M059J (cell line): ENCODE results near the gene LYPD6B. TPM values are rescaled to one million over a fixed set of nuclear protein-coding genes. Genes with fewer than 3 reads are reported as not detected.

Experiments
- DNase-seq: peaks from one replicate; pipeline ENCODE4 v3.0.0-alpha.2; 2012; ENCODE audit warnings: low read depth
- total RNA-seq: library from RNA; depleted of rRNA; stranded (reverse); fragments of >200 nt; shearing (Covaris generic); gene quantifications from 2 replicates; pipeline ENCODE4 v1.2.3, GENCODE V29; 2014

The LYPD6B gene
- total RNA-seq, 1 experiment from 2014 or later: 28.8 TPM

- no peak for DNase-seq
These were observed 28.7 kb upstream of the LYPD6B start for GRCh38 chr2:149009576-149010461.

- DNase-seq: no peak
These were observed 26.0 kb upstream of the LYPD6B start for GRCh38 chr2:149012545-149012944.

- DNase-seq: no peak
These were observed 23.0 kb upstream of the LYPD6B start for GRCh38 chr2:149015501-149015900.

GRCh38 chr2:149015926-149016563 is 22.5 kb upstream of the LYPD6B start:
- no peak for DNase-seq

- peak; percentile 71 for DNase-seq
These were observed 21.1 kb upstream of the LYPD6B start for GRCh38 chr2:149017116-149017985.

GRCh38 chr2:149018981-149019380 is 19.5 kb upstream of the LYPD6B start:
- DNase-seq: no peak

DNA sequence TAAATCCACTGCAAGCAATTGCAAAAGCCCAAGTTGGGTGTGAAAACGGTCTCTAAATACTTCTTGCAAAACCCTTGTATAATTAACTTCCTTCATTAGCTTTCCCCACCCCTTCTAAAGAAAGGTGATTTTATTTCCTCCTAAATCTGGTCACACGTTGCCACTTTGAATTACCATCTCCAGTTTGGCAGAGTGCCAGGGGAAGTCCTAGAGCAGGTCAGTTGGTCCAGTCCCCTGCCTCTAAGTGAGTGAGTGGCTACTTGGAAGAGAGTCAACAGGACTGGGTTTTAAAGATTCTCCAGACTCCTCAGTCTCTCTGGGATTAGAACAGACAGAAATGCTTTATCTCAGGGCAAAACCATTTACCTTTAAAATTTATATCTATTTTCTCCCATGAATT is 18.7 kb upstream of the LYPD6B start:
- no peak for DNase-seq

DNA sequence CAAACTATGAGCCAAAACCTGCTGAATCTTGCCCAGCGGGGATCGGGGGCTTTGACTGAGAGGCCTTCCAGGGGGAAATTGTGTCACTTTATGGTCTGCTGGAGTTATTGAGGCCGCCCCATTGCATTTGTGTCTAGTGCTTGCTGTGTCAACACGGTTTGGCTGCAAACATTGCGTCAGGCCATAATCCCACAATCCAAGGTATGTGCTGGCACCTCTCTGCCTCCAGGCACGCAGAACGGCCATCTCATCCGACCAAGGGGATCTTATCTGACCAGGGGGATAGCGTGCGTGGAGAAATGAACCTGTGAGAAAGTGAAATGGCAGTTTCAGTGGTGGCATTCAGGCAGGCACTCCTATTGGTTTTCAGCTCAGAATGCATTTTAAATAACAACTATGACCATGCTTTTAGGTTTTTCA is 18.1 kb upstream of the LYPD6B start:
- DNase-seq: no peak

- DNase-seq: no peak
These were observed 17.2 kb upstream of the LYPD6B start for GRCh38 chr2:149021271-149021719.

DNA sequence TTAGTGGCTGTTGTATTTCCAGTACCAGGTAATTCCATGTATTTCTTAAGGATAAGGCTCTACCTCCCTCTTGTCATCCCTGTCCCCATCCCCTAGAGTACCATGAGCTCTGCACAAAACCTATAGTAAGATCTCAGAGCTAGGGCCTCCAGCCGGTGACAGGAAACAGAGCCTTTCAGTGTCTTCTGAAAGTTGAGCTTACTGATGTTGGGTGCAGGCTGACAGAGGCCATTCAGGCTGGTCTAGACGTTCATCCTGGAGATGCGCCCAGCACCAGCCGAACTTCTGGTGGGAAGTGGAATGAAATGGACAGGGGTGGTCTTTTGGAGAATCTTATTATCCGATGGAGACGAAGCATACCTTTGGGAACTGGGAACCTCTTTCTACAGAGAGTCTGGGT is 16.7 kb upstream of the LYPD6B start:
- DNase-seq: no peak

DNA sequence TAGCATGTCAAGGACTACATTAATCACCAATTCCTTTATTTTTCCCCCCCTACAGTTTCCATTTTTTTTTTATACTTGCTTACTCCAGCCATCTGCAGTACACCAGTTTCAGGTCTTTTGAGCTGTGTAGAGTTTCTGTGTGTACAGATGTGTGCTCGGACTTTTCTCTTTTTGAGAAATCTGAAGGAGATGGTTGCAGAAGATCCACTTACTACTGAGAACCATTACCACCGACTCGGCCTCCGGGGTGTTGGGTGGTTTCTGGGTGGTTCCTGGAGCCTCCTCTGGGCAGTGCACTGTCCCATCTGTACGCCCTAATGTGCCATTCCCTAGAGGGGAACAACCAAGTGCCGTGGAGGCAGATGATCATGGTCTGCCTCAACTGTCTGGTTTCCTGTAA is 15.4 kb upstream of the LYPD6B start:
- no peak for DNase-seq

- DNase-seq: peak; percentile 46
These were observed 10.8 kb upstream of the LYPD6B start for GRCh38 chr2:149027590-149028250.

DNA sequence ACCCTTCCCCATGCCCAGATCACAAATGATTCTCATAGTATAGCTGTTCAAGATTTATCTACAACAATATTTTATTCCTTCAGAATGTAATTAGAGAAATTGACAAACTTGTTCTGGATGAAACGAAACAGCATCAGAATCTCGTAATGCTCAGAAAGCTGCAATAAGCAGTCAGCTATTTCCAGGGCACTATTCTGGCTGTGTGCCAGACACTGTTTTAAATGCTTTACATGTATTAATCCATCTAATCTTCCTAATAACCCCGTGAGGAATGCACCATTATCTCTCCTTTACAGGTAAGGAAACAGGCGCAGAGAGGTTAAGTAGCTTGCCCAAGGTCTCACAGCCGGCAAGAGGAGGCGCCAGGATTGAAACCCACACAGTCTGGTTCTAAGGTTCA is 10.1 kb upstream of the LYPD6B start:
- DNase-seq: no peak

GRCh38 chr2:149028891-149029290 is 9.6 kb upstream of the LYPD6B start:
- no peak for DNase-seq

DNA sequence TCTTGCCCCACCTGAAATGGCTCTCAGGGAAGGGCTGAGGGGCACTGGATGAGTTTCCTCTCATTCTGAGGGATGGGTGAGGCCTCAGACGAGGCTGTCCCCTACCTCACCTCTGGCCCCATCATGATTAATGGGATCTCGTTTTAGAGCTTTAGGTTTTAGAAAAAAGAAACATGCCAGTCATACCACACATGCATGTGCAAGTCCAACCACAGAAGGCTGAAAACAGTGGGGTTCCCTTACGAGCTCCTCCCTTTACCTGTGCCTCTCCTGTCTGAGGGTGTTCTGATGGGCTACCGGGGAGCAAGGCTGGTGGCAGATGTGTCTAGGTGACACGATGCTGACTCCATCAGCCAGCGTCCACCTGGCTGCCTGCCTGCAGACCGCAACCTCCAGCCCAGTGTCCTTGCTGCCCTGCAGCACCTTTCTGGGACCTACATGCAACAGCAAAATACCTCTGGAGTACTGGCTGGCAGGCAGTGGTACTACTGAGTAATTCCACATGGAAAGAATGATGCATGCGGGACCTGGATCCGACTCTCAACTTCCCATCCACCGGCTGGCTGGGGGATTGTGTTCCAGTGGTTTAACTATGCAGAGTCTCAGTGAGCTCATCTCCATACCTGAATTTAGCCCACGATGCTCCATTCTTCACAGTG is 9.1 kb upstream of the LYPD6B start:
- no peak for DNase-seq

GRCh38 chr2:149031396-149031795 is 7.1 kb upstream of the LYPD6B start:
- DNase-seq: no peak

DNA sequence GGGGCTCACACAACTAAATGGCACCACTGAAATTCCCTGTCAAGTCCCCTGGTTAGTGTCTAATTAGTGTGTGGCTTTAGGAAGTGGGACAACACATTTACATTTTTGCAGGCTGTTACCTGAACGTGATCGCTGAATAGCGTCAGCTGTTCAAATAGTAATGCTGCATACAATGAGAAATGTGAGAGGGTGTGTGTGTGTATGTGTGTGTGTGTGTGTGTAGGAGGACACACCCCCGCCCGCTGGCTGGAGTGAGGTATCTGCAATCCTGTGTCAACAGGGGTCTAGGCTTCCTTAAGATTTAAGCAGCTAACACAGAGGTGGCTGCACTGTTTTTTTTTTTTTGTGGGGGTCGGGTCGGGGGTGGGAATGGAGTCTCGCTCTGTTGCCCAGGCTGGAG is 4.8 kb upstream of the LYPD6B start:
- no peak for DNase-seq

DNA sequence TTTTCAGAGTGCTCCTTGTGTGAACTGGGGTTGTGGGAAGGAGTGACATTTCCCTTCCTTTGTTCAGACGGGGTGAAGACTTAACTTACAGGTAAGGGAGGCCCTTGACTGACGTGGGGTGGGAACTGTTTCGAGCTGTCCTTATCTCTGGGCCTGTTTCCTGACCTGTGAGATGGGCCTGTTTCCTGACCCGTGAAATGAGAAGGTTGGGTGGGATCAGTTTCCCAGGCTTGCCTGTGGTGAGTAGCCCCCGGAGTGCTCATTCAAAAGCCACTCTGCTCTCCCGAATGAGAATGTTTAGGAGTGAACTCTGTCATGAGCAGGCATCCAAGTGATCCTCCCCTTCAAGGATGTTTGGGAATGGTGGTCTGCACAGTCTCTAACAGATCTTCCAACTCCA is 4.1 kb upstream of the LYPD6B start:
- DNase-seq: no peak

DNA sequence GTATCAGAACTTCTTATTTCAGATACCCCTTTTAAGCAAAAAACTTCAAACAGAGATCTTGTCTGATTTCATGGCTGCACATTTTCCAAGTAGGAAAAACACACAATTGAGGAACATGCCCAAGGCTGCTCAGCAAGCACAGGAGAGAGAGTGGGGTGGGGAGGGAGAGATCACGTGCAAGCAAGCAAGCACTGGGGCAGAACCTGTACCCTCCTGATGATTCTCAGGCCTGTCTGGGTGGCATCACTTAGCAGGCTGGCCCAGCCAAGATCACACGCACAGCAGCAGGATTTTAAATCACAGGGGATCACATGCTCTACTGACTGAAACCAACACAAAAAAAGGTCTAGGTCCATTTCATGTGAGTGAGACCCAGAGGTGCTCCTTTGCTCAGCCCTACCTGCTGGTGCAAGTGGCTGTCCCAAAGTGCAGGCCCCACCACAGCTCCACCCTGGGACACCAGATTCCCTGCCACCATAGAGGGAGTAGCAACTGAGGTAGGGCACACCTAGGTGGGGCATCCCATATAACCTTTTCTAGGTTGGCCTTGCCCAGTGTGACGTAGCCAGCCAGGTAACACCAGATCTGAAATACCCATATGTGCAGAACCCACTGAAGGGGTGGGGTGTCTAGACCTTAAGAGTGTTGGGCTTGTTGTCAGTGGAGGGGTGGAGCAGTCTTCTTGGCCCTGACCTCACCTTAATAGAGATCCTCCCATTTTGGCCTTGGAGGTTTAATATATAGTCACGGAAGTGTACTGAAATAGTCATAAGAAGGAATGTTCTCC is 1.8 kb upstream of the LYPD6B start:
- DNase-seq: no peak

DNA sequence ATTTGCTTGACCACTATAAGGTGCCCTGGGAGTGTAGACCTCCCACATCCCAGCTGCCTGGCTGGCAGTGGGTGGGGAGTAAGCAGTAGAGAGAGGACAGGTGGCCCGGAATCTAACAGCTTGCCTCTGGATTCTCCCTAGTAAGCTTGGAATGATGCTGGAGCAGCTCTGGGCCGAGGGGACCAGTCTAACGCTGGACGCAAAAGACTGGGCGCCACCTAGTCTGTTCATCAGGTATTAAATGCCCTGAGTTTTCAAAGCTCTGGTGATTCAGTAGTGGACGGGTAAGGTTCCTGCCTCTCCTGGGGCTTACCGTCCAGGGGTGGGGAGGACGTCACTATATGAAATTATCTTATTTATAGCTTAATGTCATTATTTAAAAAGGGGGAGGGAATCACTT is 648 bp upstream of the LYPD6B start:
- peak; percentile 60 for DNase-seq
